Mucosa of rectum (tissue), 2 donors: ENCODE measurements around the gene PRKCH.
"Not testable (repeated sequence)": the region's sequence is repeated elsewhere in the genome, so short reads cannot be mapped to it uniquely, and the experiment has no call there.

Experiments
- H3K27ac ChIP-seq, 2 donors: one replicate each; pipeline ENCODE4 v1.7.0; 2013; ENCODE audit warnings: inconsistent platforms in 2 of 2, low read depth in 2 of 2, low read length in 2 of 2
- H3K27me3 ChIP-seq, 2 donors: one replicate each; pipeline ENCODE4 v1.7.0; 2013; ENCODE audit warnings: low read length in 2 of 2; ENCODE audit not compliant: control insufficient read depth in 2 of 2, insufficient read depth in 2 of 2
- H3K36me3 ChIP-seq, 2 donors: one replicate each; pipeline ENCODE4 v1.7.0; 2013; ENCODE audit warnings: low read length in 2 of 2; ENCODE audit not compliant: control insufficient read depth in 2 of 2, insufficient read depth in 2 of 2
- H3K4me1 ChIP-seq, 2 donors: one replicate each; pipeline ENCODE4 v1.7.0; 2013; ENCODE audit warnings: low read length in 2 of 2, mild to moderate bottlenecking in 1 of 2; ENCODE audit not compliant: control insufficient read depth in 2 of 2, insufficient read depth in 2 of 2
- H3K4me3 ChIP-seq, 2 donors: one replicate each; pipeline ENCODE4 v1.7.0; 2013; ENCODE audit warnings: low read length in 2 of 2
- H3K9ac ChIP-seq, 2 donors: one replicate each; pipeline ENCODE4 v1.7.0; 2013; ENCODE audit warnings: low read length in 2 of 2, low read depth in 1 of 2, mild to moderate bottlenecking in 1 of 2
- H3K9me3 ChIP-seq, 2 donors: one replicate each; pipeline ENCODE4 v1.7.0; 2013; ENCODE audit warnings: low read length in 2 of 2; ENCODE audit not compliant: control insufficient read depth in 2 of 2
- donor health status: healthy.
- donor health status: Normal muscosa, but diverticular disease.

The PRKCH gene

DNA sequence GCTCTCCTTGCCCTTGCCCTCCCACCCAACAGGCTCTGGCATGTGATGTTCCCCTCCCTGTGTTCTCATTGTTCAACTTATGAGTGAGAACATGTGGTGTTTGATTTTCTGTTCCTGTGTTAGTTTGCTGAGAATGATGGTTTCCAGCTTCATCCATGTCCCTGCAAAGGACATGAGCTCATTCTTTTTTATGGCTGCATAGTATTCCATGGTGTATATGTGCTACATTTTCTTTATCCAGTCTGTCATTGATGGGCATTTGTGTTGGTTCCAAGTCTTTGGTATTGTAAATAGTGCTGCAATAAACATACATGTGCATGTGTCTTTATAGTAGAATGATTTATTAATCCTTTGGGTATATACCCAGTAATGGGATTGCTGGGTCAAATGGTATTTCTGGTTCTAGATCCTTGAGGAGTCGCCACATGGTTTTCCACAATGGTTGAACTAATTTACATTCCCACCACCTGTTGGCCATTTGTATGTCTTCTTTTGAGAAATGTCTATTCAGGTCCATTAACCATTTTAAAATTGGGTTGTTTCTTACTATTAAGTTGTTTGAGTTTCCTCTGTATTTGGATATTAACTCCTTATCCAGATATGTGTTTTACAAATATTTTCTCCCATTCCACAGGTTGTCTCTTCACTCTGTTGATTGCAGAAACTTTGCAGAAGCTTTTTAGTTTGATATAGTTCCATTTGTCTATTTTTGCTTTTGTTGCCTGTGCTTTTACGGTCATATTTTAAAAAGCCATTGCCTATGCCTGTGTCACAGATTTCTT lies 143.4 kb downstream of the PRKCH start:
- H3K36me3 ChIP-seq, H3K9ac ChIP-seq, H3K27me3 ChIP-seq: not testable (repeated sequence)

DNA sequence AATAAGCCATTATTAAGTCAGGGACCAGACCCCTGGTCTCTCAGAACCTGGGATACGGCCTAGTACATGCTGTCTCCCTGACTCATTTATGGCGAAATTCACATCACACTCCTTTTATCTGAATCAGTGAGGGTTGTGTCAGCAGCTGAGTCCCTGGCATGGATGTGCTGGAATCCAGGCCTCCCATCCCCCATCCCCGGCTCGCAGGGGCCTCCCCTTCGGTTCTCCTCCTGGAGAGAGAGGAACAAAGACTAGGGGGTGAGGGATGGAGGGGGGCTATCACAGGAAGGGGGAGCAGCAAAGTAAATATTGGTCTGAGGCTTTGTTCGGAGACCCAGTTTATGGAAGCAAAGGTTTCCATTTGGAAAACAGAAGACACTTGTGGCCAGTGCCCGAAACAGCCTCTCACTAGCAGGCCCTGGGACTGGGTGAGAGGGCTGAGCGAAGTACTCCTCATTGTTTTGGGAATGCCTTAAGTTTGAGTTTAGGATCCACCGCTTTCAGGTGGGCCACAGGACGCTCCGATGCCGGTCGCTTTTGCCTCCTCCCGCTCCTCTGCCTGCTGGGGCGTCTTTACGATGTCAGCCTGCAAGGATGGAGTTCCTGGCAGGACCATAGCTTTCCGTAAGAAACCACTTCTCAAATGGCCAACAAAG lies 145.0 kb downstream of the PRKCH start:
- Histone ChIP-seq H3K27ac (no peak overlapping the region), H3K4me3 (no peak overlapping the region), H3K36me3 (no peaks in the 10 kb centered on the region), H3K4me1 (peaks cover 11 to 14% of the 10 kb centered on the region in 2 donors), H3K27me3 (no peaks in the 10 kb centered on the region), H3K9ac (no peak overlapping the region), H3K9me3 (no peaks in the 10 kb centered on the region)

More for the DNA sequence above, 143.4 kb downstream of the PRKCH start:
- H3K9me3 ChIP-seq, H3K27ac ChIP-seq, H3K4me1 ChIP-seq, H3K4me3 ChIP-seq: not testable (repeated sequence)

DNA sequence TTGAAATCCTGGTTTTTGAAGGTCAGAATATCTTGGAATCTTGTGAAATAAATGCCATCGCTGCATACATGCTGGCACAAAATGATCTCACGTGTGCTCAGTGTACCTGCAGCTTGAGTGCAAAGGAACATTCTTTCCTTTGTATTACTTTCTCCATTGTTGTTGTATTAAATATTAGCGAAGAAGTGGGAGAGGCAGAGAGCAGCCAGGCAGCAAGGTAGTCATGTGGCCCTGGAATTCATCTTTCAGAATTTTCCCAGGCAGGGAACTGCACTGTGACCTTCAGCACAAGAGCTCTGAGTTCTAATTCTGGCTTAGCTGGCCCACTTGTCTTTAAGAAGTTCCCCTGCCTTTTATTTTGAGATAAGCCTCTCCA lies 145.5 kb downstream of the PRKCH start:
- Histone ChIP-seq H3K4me1 (peaks cover 11 to 15% of the 10 kb centered on the region in 2 donors), H3K27ac (no peak overlapping the region)

DNA sequence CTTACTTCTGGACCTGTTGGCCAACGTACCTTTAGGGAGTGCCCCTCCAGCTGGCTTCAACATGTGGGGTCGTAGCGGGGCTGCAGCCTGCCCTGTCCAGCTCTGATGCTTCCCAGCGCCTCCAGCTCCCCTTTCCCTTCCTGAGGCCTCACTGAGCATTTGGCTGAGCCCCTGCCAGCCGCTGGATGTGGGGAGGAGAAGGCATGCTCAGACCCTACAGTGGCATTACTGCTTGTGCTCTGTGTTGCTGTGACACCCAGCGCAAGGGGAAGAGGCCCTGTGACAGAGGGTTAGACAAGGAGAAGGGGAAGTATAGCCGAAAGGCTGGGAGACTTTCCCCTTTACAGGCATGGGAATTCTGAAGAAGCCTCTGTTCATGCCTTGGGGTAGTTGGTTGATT lies 145.9 kb downstream of the PRKCH start:
- Histone ChIP-seq H3K27me3 (no peaks in the 10 kb centered on the region), H3K9ac (no peak overlapping the region), H3K4me1 (peaks cover 11 to 15% of the 10 kb centered on the region in 2 donors), H3K9me3 (no peaks in the 10 kb centered on the region), H3K27ac (no peak overlapping the region), H3K4me3 (no peak overlapping the region), H3K36me3 (no peaks in the 10 kb centered on the region)

More for the DNA sequence above, 145.5 kb downstream of the PRKCH start:
- Histone ChIP-seq H3K36me3 (no peaks in the 10 kb centered on the region), H3K27me3 (no peaks in the 10 kb centered on the region), H3K9me3 (no peaks in the 10 kb centered on the region), H3K9ac (no peak overlapping the region), H3K4me3 (no peak overlapping the region)

DNA sequence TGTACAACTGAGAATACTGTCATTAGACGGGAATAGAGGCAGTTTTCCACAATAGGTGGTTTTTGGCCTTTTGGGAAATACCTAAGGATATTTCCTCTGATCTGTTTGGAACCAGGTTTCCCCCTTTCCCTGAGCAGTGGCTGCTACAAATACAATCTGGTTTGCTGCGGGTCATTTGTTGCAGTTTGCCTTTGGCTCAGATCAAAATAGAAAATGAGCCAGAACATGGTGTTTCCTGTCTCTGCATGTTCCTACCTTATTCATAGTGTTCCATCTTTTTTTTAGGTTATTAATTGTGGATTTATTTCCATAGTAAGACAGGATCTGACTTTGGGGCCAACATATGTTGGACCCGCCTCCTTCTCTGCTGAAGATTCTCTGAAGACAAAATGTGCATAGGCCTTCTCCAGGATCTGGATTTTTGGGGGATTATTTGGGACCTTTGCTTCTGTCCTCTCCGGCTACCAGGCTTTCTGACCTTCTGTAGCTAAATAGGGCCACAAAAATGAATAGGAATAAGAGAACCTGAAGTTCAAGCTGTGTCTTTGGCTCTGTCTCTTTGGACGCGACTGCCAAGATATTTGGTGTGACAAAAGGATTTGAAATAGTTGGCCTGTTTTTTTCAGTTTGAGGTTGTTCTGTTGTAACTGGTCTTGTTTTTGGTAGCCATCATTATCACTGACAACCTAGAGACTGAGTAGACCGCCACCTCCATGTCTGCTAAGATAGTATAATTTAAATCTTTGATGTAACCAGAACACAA lies 146.9 kb downstream of the PRKCH start:
- no peaks in the 10 kb centered on the region for H3K9me3 ChIP-seq
- H3K36me3 ChIP-seq, result no peaks in the 10 kb centered on the region
- no peak overlapping the region for H3K4me3 ChIP-seq
- no peak overlapping the region for H3K9ac ChIP-seq
- H3K4me1 ChIP-seq, result peaks cover 9 to 12% of the 10 kb centered on the region in 2 donors
- no peak overlapping the region for H3K27ac ChIP-seq
- H3K27me3 ChIP-seq, result no peaks in the 10 kb centered on the region

DNA sequence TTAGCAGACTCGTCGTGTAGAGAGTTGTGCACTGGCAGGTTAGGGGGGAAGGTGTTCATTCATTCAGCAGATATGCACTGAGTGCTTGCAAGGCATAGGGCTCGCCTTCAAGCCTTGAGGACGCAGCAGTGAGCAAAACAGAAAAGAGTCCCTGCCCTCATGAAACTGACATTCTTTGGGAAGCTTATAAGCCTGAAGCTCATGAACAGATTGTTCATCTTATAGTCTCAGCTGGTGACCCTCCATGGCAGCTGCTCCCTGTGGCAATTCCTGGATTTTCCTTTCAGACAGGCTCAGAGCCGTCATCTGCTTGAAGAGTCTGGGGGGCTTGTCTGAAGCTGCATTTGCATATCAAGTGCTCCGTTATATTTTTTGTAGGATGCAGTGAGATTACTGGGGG lies 148.4 kb downstream of the PRKCH start:
- Histone ChIP-seq H3K27ac (no peak overlapping the region), H3K4me3 (no peak overlapping the region)

DNA sequence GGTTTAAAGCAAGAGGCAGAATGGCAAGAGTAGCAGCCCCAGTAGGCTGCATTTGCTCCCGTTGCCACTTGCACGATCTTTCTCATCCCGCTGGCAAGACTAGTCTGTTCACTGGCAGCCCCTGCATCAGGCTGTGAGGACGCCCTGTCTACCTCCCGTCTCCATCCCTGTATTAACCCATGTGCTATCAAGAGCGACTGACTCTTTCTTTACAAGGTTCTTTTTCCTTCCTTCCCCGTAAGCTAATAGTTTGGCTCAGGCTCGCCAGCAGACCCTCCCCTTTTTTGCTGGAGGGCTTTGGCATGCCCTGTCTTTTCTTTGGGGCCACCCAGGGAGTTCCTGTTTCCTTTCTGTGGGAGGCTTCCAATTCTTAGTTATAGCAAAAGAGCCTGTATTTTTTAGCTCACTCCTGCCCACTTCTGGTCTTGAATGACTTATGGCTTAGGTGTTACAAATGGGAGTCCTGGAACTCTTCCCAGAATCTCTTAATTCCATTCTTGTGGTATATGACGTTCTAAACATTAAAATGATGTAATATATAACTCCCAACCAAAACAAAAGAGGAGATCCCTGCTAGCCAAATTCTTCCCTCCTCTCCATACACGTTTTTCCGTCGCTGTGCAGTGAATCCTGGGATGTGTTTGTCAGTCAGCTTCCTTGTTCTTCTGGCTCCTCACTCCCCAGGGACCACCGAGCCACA lies 149.0 kb downstream of the PRKCH start:
- Histone ChIP-seq H3K27me3 (no peaks in the 10 kb centered on the region), H3K27ac (peak overlapping the region; percentile 50 to 64), H3K9ac (no peak overlapping the region), H3K36me3 (no peaks in the 10 kb centered on the region), H3K4me3 (no peak overlapping the region), H3K9me3 (no peaks in the 10 kb centered on the region), H3K4me1 (peaks cover 9 to 14% of the 10 kb centered on the region in 2 donors)

More for the DNA sequence above, 148.4 kb downstream of the PRKCH start:
- Histone ChIP-seq H3K9ac (no peak overlapping the region), H3K4me1 (peaks cover 9 to 14% of the 10 kb centered on the region in 2 donors), H3K27me3 (no peaks in the 10 kb centered on the region), H3K36me3 (no peaks in the 10 kb centered on the region), H3K9me3 (no peaks in the 10 kb centered on the region)

DNA sequence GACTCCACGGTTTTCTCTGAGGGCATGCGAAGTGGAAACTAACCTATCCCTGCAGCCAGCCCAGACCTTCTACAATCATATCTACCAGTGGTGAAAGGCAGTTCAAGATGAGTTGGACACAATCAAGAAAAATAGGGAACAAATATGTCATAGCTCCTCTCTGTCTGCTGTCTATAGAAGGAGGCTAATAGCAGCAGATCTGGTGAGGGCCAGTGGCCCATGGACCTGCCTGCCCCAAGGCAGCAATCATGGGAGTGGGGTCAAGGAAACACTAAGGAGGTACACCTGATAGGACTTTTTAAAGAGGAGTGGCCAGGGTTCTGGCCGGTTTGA lies 149.5 kb downstream of the PRKCH start:
- H3K4me1 ChIP-seq, result peaks cover 10 to 14% of the 10 kb centered on the region in 2 donors
- H3K4me3 ChIP-seq, result no peak overlapping the region
- H3K27ac ChIP-seq, result peak overlapping the region; percentile 50 to 64
- no peaks in the 10 kb centered on the region for H3K36me3 ChIP-seq
- no peaks in the 10 kb centered on the region for H3K9me3 ChIP-seq
- H3K9ac ChIP-seq, result peak overlapping the region in 1 of 2 donors; percentile 53
- H3K27me3 ChIP-seq, result no peaks in the 10 kb centered on the region

DNA sequence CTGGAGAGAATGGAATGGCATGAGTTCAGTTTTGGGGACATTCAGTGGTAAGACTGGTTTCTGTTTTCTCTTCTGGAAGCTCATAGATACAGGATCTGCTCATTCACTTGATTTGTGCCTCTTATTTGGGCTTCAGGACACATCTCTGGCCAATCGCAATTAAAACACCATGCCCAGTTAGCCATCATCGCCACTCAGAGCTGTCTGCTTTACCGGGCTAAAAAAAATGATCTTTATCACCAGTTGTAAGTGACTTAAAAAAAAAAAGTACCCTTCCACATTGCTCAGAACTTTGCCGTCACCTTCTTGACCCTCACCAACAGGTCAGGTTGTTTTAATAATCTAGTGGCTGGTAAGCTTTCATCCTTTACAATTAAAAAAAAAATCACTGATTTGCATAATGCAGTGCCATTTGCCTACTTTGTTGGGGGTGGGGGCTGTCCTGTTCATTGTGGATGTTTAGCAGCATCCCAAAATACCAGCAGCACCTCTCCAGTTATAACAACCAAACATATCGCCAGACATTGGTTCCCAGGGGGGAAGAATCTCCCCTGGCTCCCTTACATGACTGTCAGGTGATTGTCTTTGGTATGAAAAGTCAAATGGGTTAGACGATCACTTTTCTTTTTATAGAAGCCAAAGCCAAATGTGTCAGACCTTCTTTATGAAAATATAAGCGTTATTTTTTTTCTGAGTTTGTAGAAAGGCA lies 150.1 kb downstream of the PRKCH start:
- peak overlapping the region in 1 of 2 donors; percentile 66 for H3K4me3 ChIP-seq
- peaks cover 16% of the 10 kb centered on the region in 2 donors for H3K4me1 ChIP-seq

More for the DNA sequence above, 150.1 kb downstream of the PRKCH start:
- no peaks in the 10 kb centered on the region for H3K9me3 ChIP-seq
- H3K36me3 ChIP-seq, result no peaks in the 10 kb centered on the region
- H3K27me3 ChIP-seq, result no peaks in the 10 kb centered on the region
- peak overlapping the region; percentile 50 to 64 for H3K27ac ChIP-seq
- peak overlapping the region in 1 of 2 donors; percentile 53 for H3K9ac ChIP-seq
